H1 (cell line): ENCODE measurements around the gene KLHDC8A.

Source experiments
- EGR1 ChIP-seq: IDR thresholded peaks from 2 replicates; pipeline ENCODE4 v1.6.1; 2011; ENCODE audit warnings: low read depth, low read length, borderline replicate concordance
- EZH2 ChIP-seq: fragments of 200-600 bp; sonication (generic); IDR thresholded peaks from 2 replicates; pipeline ENCODE4 v1.7.1; 2012; ENCODE audit warnings: low read depth, mild to moderate bottlenecking, moderate library complexity, low read length, inconsistent platforms; ENCODE audit not compliant: severe bottlenecking
- POLR2AphosphoS5 ChIP-seq: IDR thresholded peaks from 2 replicates; pipeline ENCODE4 v1.6.1; 2011; ENCODE audit warnings: low read depth, low read length
- YY1 ChIP-seq: IDR thresholded peaks from 2 replicates; pipeline ENCODE4 v1.6.1; 2011; ENCODE audit warnings: low read depth, mild to moderate bottlenecking, low read length
- TF ChIP-seq, protein P1 (sequence below), 3 experiments: IDR thresholded peaks; 1 replicate in 2 of 3; 2 replicates in 1 of 3; pipeline versions ENCODE4 v1.5.1 to v1.6.1; 2011; ENCODE audit warnings: low read length in 3 of 3, mild to moderate bottlenecking in 3 of 3, inconsistent platforms in 2 of 3, low read depth in 1 of 3, moderate library complexity in 1 of 3; ENCODE audit not compliant: insufficient read depth in 1 of 3; ENCODE audit errors: control extremely low read depth in 1 of 3

DNA sequence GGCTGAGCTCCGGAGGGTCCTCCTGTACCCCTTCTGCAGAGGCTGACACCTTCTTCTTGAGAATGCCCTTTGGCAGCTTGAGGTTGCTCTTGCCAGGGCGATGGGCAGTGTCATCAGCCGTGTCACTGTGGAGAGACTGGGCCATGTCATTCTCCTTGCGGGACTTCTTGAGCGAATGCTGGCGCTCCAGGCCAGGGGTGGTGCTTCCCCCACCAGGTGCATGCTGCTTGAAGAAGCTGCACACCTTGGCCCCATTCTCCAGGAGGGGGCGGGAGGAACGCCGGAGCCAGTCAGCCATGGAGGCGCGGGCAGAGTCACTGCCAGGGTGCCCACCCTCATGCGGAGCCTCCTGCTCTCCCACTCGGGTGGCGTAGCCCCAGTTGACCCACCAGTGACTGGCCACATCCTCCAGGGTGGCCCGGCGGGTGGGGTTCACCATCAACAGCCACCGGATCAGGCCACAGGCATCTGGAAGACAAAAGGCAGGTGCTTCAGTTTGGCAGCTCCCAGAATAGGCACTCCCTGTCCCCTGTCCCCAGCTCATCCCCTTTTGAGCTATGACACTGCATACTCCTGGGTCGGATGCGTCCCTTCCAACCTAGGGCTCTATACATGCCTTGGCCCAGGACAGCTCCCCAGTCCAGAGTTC is 52.6 kb downstream of the KLHDC8A start:
- TF ChIP-seq EGR1 (no peak), EZH2 (no peak), YY1 (no peak), POLR2AphosphoS5 (peak; percentile 54; the same call in 1 of the 2 replicates)
- TF ChIP-seq, protein P1, sequence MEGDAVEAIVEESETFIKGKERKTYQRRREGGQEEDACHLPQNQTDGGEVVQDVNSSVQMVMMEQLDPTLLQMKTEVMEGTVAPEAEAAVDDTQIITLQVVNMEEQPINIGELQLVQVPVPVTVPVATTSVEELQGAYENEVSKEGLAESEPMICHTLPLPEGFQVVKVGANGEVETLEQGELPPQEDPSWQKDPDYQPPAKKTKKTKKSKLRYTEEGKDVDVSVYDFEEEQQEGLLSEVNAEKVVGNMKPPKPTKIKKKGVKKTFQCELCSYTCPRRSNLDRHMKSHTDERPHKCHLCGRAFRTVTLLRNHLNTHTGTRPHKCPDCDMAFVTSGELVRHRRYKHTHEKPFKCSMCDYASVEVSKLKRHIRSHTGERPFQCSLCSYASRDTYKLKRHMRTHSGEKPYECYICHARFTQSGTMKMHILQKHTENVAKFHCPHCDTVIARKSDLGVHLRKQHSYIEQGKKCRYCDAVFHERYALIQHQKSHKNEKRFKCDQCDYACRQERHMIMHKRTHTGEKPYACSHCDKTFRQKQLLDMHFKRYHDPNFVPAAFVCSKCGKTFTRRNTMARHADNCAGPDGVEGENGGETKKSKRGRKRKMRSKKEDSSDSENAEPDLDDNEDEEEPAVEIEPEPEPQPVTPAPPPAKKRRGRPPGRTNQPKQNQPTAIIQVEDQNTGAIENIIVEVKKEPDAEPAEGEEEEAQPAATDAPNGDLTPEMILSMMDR (IDR thresholded peaks at IDR 0.05; ENCODE audit: control extremely low read depth in 1 of 3, insufficient read depth in 1 of 3, low read depth in 1 of 3, low read length in 3 of 3) = no peak
